Cardiac muscle cell (in vitro differentiated cells and primary cell): ENCODE results near the gene NPTN. TPM values are rescaled to one million over a fixed set of nuclear protein-coding genes. Genes with fewer than 3 reads are reported as not detected.

Experiments used
- DNase-seq, 2 donors: peaks; one replicate each; pipeline versions ENCODE4 v3.0.0 to v3.0.0-alpha.2; 2010 to 2017; ENCODE audit warnings: low read depth in 1 of 2, low spot score in 1 of 2
- H3K27ac ChIP-seq: fragments of 200-600 bp; sonication (generic); 2 replicates; pipeline ENCODE4 v1.5.1; 2016
- H3K27me3 ChIP-seq: fragments of 200-600 bp; sonication (generic); 2 replicates; pipeline ENCODE4 v1.6.0; 2016; ENCODE audit warnings: control low read depth
- H3K36me3 ChIP-seq: fragments of 200-600 bp; sonication (generic); 2 replicates; pipeline ENCODE4 v1.5.1; 2016; ENCODE audit warnings: control low read depth
- H3K4me1 ChIP-seq: fragments of 200-600 bp; sonication (generic); 2 replicates; pipeline ENCODE4 v1.8.1; 2017; ENCODE audit warnings: low read depth, mild to moderate bottlenecking, mixed run types
- H3K4me3 ChIP-seq: fragments of 200-600 bp; sonication (generic); 2 replicates; pipeline ENCODE4 v1.5.1; 2016; ENCODE audit warnings: mild to moderate bottlenecking
- H3K9me3 ChIP-seq: fragments of 200-600 bp; sonication (generic); 2 replicates; pipeline ENCODE4 v1.5.1; 2017; ENCODE audit warnings: low read depth, mild to moderate bottlenecking, control low read depth
- polyA plus RNA-seq: library from polyadenylated mRNA; unstranded; fragments of >200 nt; fragmentation: Nextera tagmentation; extraction: Ambion mirVana; gene quantifications from 2 replicates; pipeline ENCODE4 v1.2.1, GENCODE V29; 2016
- total RNA-seq: library from RNA; depleted of rRNA; stranded (reverse); fragments of >200 nt; gene quantifications from 2 replicates; pipeline ENCODE4 v1.2.3, GENCODE V29; 2016
- TF ChIP-seq, protein P1 (sequence below): IDR thresholded peaks from 2 replicates; pipeline ENCODE4 v1.5.1; 2012; ENCODE audit warnings: low read depth, mild to moderate bottlenecking, low read length

Gene NPTN
- total and polyA plus RNA-seq, 2 experiments from 2014 or later = 243 to 375 TPM

DNA sequence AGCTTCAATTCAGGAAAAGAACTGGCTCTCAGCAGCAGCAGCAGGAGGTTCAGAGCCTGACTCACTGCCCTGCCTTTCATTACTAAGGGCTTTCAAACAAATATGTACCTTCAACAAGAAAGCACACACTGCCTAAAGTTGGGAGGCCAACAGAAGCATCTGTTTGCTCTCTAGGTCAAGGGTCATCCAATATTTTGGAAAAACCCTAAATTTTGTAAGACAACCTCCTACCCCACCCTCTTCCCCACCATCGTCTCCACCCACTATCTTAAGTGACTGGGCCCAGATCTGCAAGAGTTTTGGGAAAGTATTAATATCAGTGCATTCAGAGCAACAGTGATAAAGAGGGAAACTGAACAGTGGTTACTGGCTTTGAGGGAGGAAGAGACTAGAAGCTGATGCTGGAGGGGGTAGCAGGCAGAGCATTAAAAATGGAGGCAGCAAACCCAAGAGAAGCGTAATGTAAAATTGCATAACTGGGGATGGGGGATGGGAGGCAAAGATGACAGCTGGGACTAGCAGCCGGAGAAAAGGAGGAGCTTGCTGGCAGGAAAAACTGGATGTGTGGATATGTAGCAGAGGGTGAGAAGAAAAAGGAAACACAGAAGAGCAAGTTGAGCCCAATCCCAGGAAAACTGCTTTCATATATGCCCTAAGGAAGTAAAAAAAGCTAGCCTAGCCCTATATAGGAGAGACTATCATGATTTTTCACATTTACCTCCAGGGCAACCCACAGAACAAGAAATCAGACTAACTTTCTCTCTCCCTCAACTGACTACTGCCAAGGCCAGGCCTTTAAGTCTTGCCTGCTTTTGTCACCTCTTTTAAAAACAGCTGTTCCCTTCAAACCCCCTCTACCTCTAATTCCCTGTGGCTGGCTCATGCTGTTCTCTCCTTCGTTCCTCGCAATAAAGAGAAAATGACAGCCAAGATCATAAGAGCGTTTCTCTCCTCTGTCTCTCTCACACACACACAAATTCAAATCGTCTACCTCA, 31.4 kb downstream of the NPTN start:
- DNase-seq = peak; percentile 33 to 83
- Histone ChIP-seq H3K27me3 (no peaks in the 10 kb centered on the region), H3K4me1 (peaks cover 62% of the 10 kb centered on the region), H3K4me3 (no peak overlapping the region), H3K27ac (peak overlapping the region; percentile 77), H3K9me3 (no peaks in the 10 kb centered on the region), H3K36me3 (no peaks in the 10 kb centered on the region)
- TF ChIP-seq, protein P1, sequence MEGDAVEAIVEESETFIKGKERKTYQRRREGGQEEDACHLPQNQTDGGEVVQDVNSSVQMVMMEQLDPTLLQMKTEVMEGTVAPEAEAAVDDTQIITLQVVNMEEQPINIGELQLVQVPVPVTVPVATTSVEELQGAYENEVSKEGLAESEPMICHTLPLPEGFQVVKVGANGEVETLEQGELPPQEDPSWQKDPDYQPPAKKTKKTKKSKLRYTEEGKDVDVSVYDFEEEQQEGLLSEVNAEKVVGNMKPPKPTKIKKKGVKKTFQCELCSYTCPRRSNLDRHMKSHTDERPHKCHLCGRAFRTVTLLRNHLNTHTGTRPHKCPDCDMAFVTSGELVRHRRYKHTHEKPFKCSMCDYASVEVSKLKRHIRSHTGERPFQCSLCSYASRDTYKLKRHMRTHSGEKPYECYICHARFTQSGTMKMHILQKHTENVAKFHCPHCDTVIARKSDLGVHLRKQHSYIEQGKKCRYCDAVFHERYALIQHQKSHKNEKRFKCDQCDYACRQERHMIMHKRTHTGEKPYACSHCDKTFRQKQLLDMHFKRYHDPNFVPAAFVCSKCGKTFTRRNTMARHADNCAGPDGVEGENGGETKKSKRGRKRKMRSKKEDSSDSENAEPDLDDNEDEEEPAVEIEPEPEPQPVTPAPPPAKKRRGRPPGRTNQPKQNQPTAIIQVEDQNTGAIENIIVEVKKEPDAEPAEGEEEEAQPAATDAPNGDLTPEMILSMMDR = no peak

DNA sequence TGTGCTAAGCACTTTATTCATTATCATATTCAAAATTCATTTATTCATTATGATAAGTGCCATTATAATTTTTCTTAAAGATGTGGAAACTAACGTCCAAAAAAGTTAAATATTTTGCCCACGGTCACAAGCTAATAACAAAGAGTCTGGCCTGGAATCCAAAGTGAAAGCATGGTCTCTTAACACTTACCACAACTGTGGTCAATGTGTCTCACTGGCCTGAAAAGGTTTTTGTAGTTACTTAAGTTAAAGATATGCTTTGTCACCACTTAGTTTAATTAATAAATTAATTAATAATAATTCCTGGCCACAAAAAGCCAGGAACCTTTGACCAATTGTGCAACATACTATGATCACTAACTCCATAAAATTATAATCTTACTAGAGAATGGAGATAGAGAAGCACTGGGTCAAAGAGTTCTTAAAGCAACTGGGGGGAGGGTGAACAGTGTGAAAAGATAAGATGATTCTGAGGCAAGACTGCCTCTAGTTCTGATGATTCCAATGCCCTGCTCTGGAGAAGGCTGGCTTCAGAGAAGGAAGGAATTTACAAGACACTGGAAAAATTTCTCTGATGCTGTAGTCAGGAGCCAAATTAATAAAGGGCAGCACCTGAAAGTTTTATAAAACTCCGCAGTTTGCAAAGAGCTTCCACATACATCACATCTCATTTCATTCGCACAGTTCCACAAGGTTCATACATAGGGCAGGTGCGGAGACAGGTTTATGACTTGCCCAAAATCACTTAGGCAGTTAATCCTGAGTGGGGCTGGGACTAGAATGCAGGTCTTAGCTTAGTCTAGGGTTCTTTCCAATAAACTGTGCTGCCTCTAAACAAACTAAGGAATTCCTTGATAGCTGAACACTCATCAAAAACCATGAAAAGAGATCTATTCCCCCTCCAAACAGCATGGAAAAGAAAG, 32.5 kb downstream of the NPTN start:
- H3K27ac ChIP-seq = peak overlapping the region; percentile 26
- peak in 1 of 2 donors; percentile 34 for DNase-seq

DNA sequence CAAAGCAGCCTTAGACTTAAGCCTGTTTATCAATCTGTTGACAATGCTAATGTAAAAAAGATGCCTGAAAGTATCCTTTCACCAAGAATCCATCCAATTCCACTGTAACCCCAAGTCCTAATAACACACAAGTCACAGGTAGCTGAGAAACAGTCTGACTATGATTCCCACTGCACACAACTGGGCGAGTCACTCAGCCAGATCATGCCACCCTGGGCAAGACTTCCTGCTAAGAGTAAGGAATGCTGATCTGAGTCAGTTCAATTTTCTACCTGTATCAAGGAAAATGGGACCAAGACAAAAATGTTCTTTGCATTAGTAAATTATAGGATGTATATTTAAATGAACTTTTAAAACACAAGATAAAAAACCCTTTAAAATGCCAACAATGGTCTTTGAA, 33.3 kb downstream of the NPTN start:
- peak overlapping the region; percentile 26 for H3K27ac ChIP-seq
- H3K36me3 ChIP-seq = no peaks in the 10 kb centered on the region
- no peak for DNase-seq
- no peak overlapping the region for H3K4me3 ChIP-seq
- peaks cover 74% of the 10 kb centered on the region for H3K4me1 ChIP-seq
- H3K27me3 ChIP-seq = no peaks in the 10 kb centered on the region
- TF ChIP-seq, protein P1 = no peak
- no peaks in the 10 kb centered on the region for H3K9me3 ChIP-seq

More for the DNA sequence above, 32.5 kb downstream of the NPTN start:
- no peaks in the 10 kb centered on the region for H3K36me3 ChIP-seq
- TF ChIP-seq, protein P1 = no peak
- H3K27me3 ChIP-seq = no peaks in the 10 kb centered on the region
- H3K4me1 ChIP-seq = peaks cover 73% of the 10 kb centered on the region
- H3K4me3 ChIP-seq = no peak overlapping the region
- no peaks in the 10 kb centered on the region for H3K9me3 ChIP-seq

DNA sequence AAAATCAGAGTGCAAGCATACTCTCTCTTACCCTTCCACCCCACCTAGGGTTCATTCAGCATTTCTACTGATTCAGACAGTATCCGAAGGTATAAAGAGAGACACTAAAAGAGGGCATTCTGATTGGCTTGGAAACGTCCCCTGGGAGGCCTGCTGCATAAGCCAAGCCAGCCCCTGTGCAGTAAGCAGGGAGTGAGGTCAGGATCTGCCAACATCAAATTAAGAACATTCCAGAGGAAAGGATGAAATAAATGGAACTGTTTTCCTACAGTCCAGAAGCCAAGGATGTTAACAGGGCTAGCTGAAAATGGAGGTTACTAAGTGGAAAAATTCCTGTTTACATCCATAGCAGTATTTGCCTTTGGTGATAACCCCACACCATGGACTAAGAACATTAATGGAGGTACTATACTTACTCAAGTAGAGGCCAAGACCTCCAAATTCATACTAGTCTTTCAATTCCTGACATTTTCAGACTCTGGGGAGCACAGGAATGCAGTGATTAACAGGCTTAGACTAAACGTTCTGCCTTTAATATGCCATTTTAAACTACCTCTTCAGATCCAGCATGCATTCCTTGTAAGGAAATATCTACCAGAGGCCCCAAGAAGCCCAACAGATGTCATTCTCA, 34.5 kb downstream of the NPTN start:
- DNase-seq = peak in 1 of 2 donors; percentile 64
- H3K27me3 ChIP-seq = no peaks in the 10 kb centered on the region
- TF ChIP-seq, protein P1 = no peak
- no peaks in the 10 kb centered on the region for H3K9me3 ChIP-seq
- H3K4me3 ChIP-seq = no peak overlapping the region
- H3K4me1 ChIP-seq = peaks cover 77% of the 10 kb centered on the region
- no peaks in the 10 kb centered on the region for H3K36me3 ChIP-seq
- H3K27ac ChIP-seq = no peak overlapping the region
